IMR-90 (cell line): ENCODE measurements around the gene CAMK2N1. TPM values are rescaled to one million over a fixed set of nuclear protein-coding genes. Genes with fewer than 3 reads are reported as not detected.

Experiments
- ATAC-seq: fragments of 200-7000 bp; cut with Tn5 transposase; 2 replicates; pipeline ENCODE4 v1.9.1; 2020; ENCODE audit warnings: low read depth, mild to moderate bottlenecking, moderate library complexity
- BruUV-seq: library from RNA; stranded (reverse); fragments of 400-500 nt; replicated peaks from 2 replicates; lab custom pipeline; 2021; lab: Mats Ljungman, UMichigan
- CTCF ChIA-PET: fragments of 300-600 bp; formaldehyde crosslinking; extraction: SDS; loops from one replicate; lab custom pipeline; 2021; ENCODE audit warnings: antibody characterized with exemption; lab: Yijun Ruan, JAX
- POLR2A ChIA-PET: fragments of 300-600 bp; sonication (Branson Sonifier 250); formaldehyde crosslinking; loops from one replicate; lab custom pipeline; 2022; ENCODE audit warnings: antibody characterized with exemption; ENCODE audit not compliant: unreplicated experiment; lab: Charles Lee
- DNase-seq: peaks from one replicate; pipeline ENCODE4 v3.0.0; 2013
- H2AFZ ChIP-seq: replicated peaks from 2 replicates; pipeline ENCODE3; 2013; ENCODE audit warnings: low read length, mild to moderate bottlenecking; ENCODE audit not compliant: poor library complexity
- H2AK5ac ChIP-seq: 2 replicates; pipeline ENCODE4 v1.6.1; 2013; ENCODE audit warnings: low read depth, low read length, inconsistent platforms
- H2AK9ac ChIP-seq: replicated peaks from 2 replicates; pipeline ENCODE3; 2013; ENCODE audit warnings: mild to moderate bottlenecking, low read depth, low read length, moderate library complexity; ENCODE audit not compliant: poor library complexity
- H2BK120ac ChIP-seq: 2 replicates; pipeline ENCODE4 v1.6.1; 2013; ENCODE audit warnings: low read depth, low read length, inconsistent platforms
- H2BK15ac ChIP-seq: 3 replicates; pipeline ENCODE4 v1.6.1; 2013; ENCODE audit warnings: low read depth, low read length, inconsistent platforms
- H2BK20ac ChIP-seq: 2 replicates; pipeline ENCODE4 v1.6.1; 2013; ENCODE audit warnings: low read depth, mild to moderate bottlenecking, inconsistent platforms, low read length, moderate library complexity
- H2BK5ac ChIP-seq: 2 replicates; pipeline ENCODE4 v1.6.1; 2013; ENCODE audit warnings: mild to moderate bottlenecking, low read depth, low read length, inconsistent platforms; ENCODE audit not compliant: poor library complexity, severe bottlenecking
- H3K14ac ChIP-seq: replicated peaks from 2 replicates; pipeline ENCODE4 v1.6.1; 2013; ENCODE audit warnings: low read depth, low read length, inconsistent platforms
- H3K18ac ChIP-seq: 2 replicates; pipeline ENCODE4 v1.6.1; 2013; ENCODE audit warnings: low read depth, low read length, control low read depth
- H3K23ac ChIP-seq: 2 replicates; pipeline ENCODE4 v1.6.1; 2013; ENCODE audit warnings: low read depth, low read length, inconsistent platforms
- H3K27ac ChIP-seq: 2 replicates; pipeline ENCODE4 v1.5.1; 2013; ENCODE audit warnings: mild to moderate bottlenecking, control low read depth, low read length; ENCODE audit not compliant: insufficient read depth
- H3K27me3 ChIP-seq: 2 replicates; pipeline ENCODE4 v1.6.1; 2013; ENCODE audit warnings: low read length; ENCODE audit not compliant: control insufficient read depth, insufficient read depth
- H3K36me3 ChIP-seq: 2 replicates; pipeline ENCODE4 v1.6.1; 2013; ENCODE audit warnings: low read length, mixed read lengths; ENCODE audit not compliant: control insufficient read depth, insufficient read depth
- H3K4ac ChIP-seq: 2 replicates; pipeline ENCODE4 v1.6.1; 2013; ENCODE audit warnings: low read depth, low read length, inconsistent platforms
- H3K4me1 ChIP-seq: 2 replicates; pipeline ENCODE4 v1.6.1; 2013; ENCODE audit warnings: low read length, mixed read lengths; ENCODE audit not compliant: control insufficient read depth, insufficient read depth
- H3K4me2 ChIP-seq: 2 replicates; pipeline ENCODE4 v1.6.1; 2013; ENCODE audit warnings: low read depth, mild to moderate bottlenecking, control low read depth, low read length, moderate library complexity
- H3K4me3 ChIP-seq: 2 replicates; pipeline ENCODE4 v1.5.1; 2013; ENCODE audit warnings: low read depth, mild to moderate bottlenecking, control low read depth, low read length, moderate library complexity; ENCODE audit not compliant: insufficient read depth
- H3K56ac ChIP-seq: 2 replicates; pipeline ENCODE4 v1.6.1; 2013; ENCODE audit warnings: low read length, inconsistent platforms; ENCODE audit not compliant: insufficient read depth; ENCODE audit errors: extremely low read depth
- H3K79me1 ChIP-seq, 2 experiments: 2 replicates each; pipeline ENCODE4 v1.6.1; 2013; ENCODE audit warnings: low read length in 2 of 2, inconsistent platforms in 1 of 2, low read depth in 1 of 2
- H3K9ac ChIP-seq: 2 replicates; pipeline ENCODE4 v1.6.1; 2013; ENCODE audit warnings: low read depth, low read length, control low read depth
- H3K9me1 ChIP-seq: 2 replicates; pipeline ENCODE4 v1.6.1; 2013; ENCODE audit warnings: low read length, inconsistent platforms; ENCODE audit not compliant: insufficient read depth
- H3K9me3 ChIP-seq: 2 replicates; pipeline ENCODE4 v1.6.1; 2013; ENCODE audit warnings: low read length; ENCODE audit not compliant: control insufficient read depth, insufficient read depth
- H4K20me1 ChIP-seq: 2 replicates; pipeline ENCODE4 v1.6.1; 2013; ENCODE audit warnings: low read length, inconsistent platforms; ENCODE audit not compliant: insufficient read depth
- H4K5ac ChIP-seq: 2 replicates; pipeline ENCODE4 v1.6.1; 2013; ENCODE audit warnings: mild to moderate bottlenecking, low read depth, low read length, control low read depth
- H4K8ac ChIP-seq, 2 experiments: 2 replicates each; pipeline ENCODE4 v1.6.1; 2013; ENCODE audit warnings: low read depth in 2 of 2, low read length in 2 of 2, control low read depth in 1 of 2, inconsistent platforms in 1 of 2
- H4K91ac ChIP-seq: 2 replicates; pipeline ENCODE4 v1.6.1; 2013; ENCODE audit warnings: low read depth, low read length, inconsistent platforms; ENCODE audit not compliant: insufficient read depth
- MAZ ChIP-seq: IDR thresholded peaks from 2 replicates; pipeline ENCODE4 v1.6.1; 2012; ENCODE audit warnings: low read depth, mild to moderate bottlenecking, low read length, improper control_type of control experiment, moderate library complexity, borderline replicate concordance
- WGBS, 2 experiments: methylation state at CpG; one replicate each; pipeline versions ENCODE4 v1.1.5 to v1.1.7; 2013; ENCODE audit warnings: missing lambda C conversion rate in 2 of 2; ENCODE audit not compliant: insufficient read length in 1 of 2; ENCODE audit errors: extremely low coverage in 2 of 2; 5-methylcytosine and 5-hydroxymethylcytosine counted together
- dilution Hi-C: fragments of 300-500 bp; cut with HindIII; formaldehyde crosslinking; loops from one replicate; pipeline ENCODE4 v1.14.3; 2018; ENCODE audit warnings: low sequenced_read_pairs; ENCODE audit not compliant: unreplicated experiment
- in situ Hi-C: fragments of 300-500 bp; cut with MboI; formaldehyde crosslinking; loops from 3 replicates; pipeline ENCODE4 v1.14.3; 2019; ENCODE audit warnings: low sequenced_read_pairs, inconsistent platforms, mixed read lengths
- intact Hi-C: fragments of 100-400 bp; cut with micrococcal nuclease; formaldehyde crosslinking; loops from 2 replicates; pipeline ENCODE4 v1.10.0; 2022
- polyA plus RNA-seq, 3 experiments: library from polyadenylated mRNA; depleted of rRNA; stranded (reverse); fragments of >200 nt; gene quantifications; 2 replicates each; pipeline ENCODE4 v1.2.3, GENCODE V29; 2012; ENCODE audit warnings: low replicate concordance in 1 of 3
- total RNA-seq: library from RNA; depleted of rRNA; stranded (reverse); fragments of >200 nt; gene quantifications from 2 replicates; pipeline ENCODE4 v1.2.3, GENCODE V29; 2012

Gene CAMK2N1
- total and polyA plus RNA-seq, 2 of the 4 experiments (the other 2 are of a cell fraction): 10.2 to 44.4 TPM

DNA sequence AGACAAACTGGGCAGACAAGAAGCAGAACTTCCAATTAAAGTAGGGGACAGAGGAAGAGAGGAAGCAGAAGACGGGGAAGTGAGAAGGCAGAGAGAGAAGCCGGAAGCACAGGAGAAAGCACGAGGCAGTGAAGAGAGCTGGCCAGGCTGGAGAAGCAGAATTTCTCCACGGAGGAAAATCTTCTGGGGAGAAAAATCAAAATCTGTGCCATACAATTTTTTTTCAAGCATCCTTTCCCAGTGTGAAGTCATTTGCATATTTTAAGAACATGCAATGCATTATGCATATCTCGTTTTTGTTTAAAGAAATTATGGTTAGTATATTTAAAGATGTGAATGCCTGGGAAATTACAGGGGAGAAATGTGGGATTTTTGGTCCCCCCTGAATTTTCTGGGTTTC lies 7.3 kb upstream of the CAMK2N1 start:
- WGBS, 2 experiments: no CpG with 5 or more reads among the region's 5 CpGs
- no peak overlapping the region for H2AK9ac ChIP-seq
- in situ Hi-C loops (loop anchor here (5.0 to 10.0 kb wide), 3 partner anchors 116 to 579 kb away; no protein-coding TSS in a partner anchor), intact Hi-C loops (loop anchor here (1.0 to 2.0 kb wide), 8 partner anchors 116 to 575 kb away; no protein-coding TSS in a partner anchor), dilution Hi-C loops (no loop called here)
- no peak overlapping the region for H3K56ac ChIP-seq
- ATAC-seq (no peak), DNase-seq (no peak)
- H3K14ac ChIP-seq: no peak overlapping the region
- H4K20me1 ChIP-seq: peaks cover 10% of the 10 kb centered on the region; the same call in 1 of the 2 replicates
- H2BK15ac ChIP-seq: no peak overlapping the region
- BruUV-seq: no TSS peak
- H3K4me3 ChIP-seq: no peak overlapping the region
- H2BK20ac ChIP-seq: no peak overlapping the region
- POLR2A ChIA-PET: no interaction called here
- CTCF ChIA-PET: interaction anchor here (0.7 to 1.6 kb wide), 5 partner anchors 9 to 131 kb away, joined by 3 to 4 read pairs (median 3); no protein-coding TSS in a partner anchor
- no peak overlapping the region for H2BK5ac ChIP-seq
- H3K4me2 ChIP-seq: no peak overlapping the region
- no peaks in the 10 kb centered on the region for H3K9me3 ChIP-seq
- TF ChIP-seq MAZ: no peak
- H3K9ac ChIP-seq: no peak overlapping the region
- no peak overlapping the region for H4K91ac ChIP-seq
- H3K36me3 ChIP-seq: no peaks in the 10 kb centered on the region
- H3K23ac ChIP-seq: no peak overlapping the region
- H2AK5ac ChIP-seq: no peak overlapping the region
- H3K79me1 ChIP-seq: peaks cover 0 to 8% of the 10 kb centered on the region in 2 experiments; a peak in 1 of 4 replicates
- H3K18ac ChIP-seq: no peak overlapping the region
- peaks cover 17% of the 10 kb centered on the region for H3K9me1 ChIP-seq
- no peak overlapping the region for H4K5ac ChIP-seq
- no peak overlapping the region for H3K4ac ChIP-seq
- no peak overlapping the region for H3K27ac ChIP-seq
- H2BK120ac ChIP-seq: no peak overlapping the region
- H3K27me3 ChIP-seq: no peaks in the 10 kb centered on the region
- no peak overlapping the region for H4K8ac ChIP-seq
- peaks cover 19% of the 10 kb centered on the region for H3K4me1 ChIP-seq
- no peak overlapping the region for H2AFZ ChIP-seq
